Measurements from ENCODE around the gene GPATCH4. TPM values are rescaled to one million over a fixed set of nuclear protein-coding genes. Genes with fewer than 3 reads are reported as not detected.

The GPATCH4 gene
- total RNA-seq, 1 experiment from 2014 or later = 39.4 TPM

GRCh38 chr1:156601892-156602291 is 613 bp upstream of the GPATCH4 start:
- TF ChIP-seq JUND (IDR thresholded peaks at IDR 0.05) (no peak), TCF7L2 (IDR thresholded peaks at IDR 0.05; ENCODE audit: borderline replicate concordance, extremely low read depth, insufficient read depth, insufficient read length) (peak; percentile 50), SP1 (IDR thresholded peaks at IDR 0.05; ENCODE audit: low read depth) (no peak)
- ChIA-PET CTCF (interaction anchor here (0.8 to 1.7 kb wide), 5 partner anchors 9 to 295 kb away, joined by 3 to 7 read pairs (median 4); partner anchors contain the start of genes NAXE and PRCC), RAD21 (ENCODE audit: low non-redundant PET in 1 of 2, low total read pairs in 2 of 2, uncharacterized antibody in 2 of 2, unreplicated experiment in 2 of 2) (no interaction called here), POLR2A (interaction anchor here (0.8 to 1.4 kb wide), 2 partner anchors 15 to 17 kb away, joined by 3 read pairs; partner anchors contain the start of gene HAPLN2)
- intact Hi-C loops (cut with micrococcal nuclease) = loop anchor here (1.0 kb wide), 1 partner anchor 146 kb away; no protein-coding TSS in a partner anchor
- H2AFZ ChIP-seq (ENCODE audit: low read depth, low read length, poor library complexity, severe bottlenecking) = peak overlapping the region; percentile 60
- peaks cover 54% of the 10 kb centered on the region for H3K79me2 ChIP-seq (ENCODE audit: insufficient read depth, low read length)
- peak; percentile 46 for ATAC-seq
- no peak for DNase-seq (ENCODE audit: low read depth, low spot score)
- H3K27ac ChIP-seq (ENCODE audit: low read depth, low read length) = peak overlapping the region; percentile 75
- H4K20me1 ChIP-seq (ENCODE audit: insufficient read depth) = no peaks in the 10 kb centered on the region
- BruUV-seq (replicated peaks) = no TSS peak
- peak overlapping the region; percentile 97 for H3K9ac ChIP-seq (ENCODE audit: low read length)
- peaks cover 11 to 29% of the 10 kb centered on the region in 2 experiments for H3K4me1 ChIP-seq (ENCODE audit: control insufficient read depth in 1 of 2, insufficient read depth in 2 of 2, low read length in 2 of 2)
- H3K9me3 ChIP-seq (ENCODE audit: control insufficient read depth in 1 of 2, insufficient read depth in 1 of 2, low read depth in 1 of 2, low read length in 2 of 2) = no peaks in the 10 kb centered on the region
- peak overlapping the region; percentile 70 to 88 for H3K4me3 ChIP-seq (replicated peaks in 1 of 2; ENCODE audit: low read depth in 1 of 2, low read length in 2 of 2)
- peak overlapping the region; percentile 87 for H3K4me2 ChIP-seq (ENCODE audit: low read length)
- no peaks in the 10 kb centered on the region for H3K9me2 ChIP-seq (ENCODE audit: insufficient read depth)
- H3K36me3 ChIP-seq (ENCODE audit: control insufficient read depth in 1 of 2, insufficient read depth in 2 of 2, low read length in 2 of 2) = peaks cover 10 to 23% of the 10 kb centered on the region in 2 experiments; a peak in 3 of 4 replicates
- no peaks in the 10 kb centered on the region for H3K27me3 ChIP-seq (ENCODE audit: insufficient read depth, low read length)

GRCh38 chr1:156600733-156601121 is 552 bp downstream of the GPATCH4 start:
- intact Hi-C loops (cut with micrococcal nuclease) = no loop called here
- H3K4me1 ChIP-seq (ENCODE audit: control insufficient read depth in 1 of 2, insufficient read depth in 2 of 2, low read length in 2 of 2) = peaks cover 11 to 29% of the 10 kb centered on the region in 2 experiments
- H3K9ac ChIP-seq (ENCODE audit: low read length) = peak overlapping the region; percentile 97
- CTCF ChIA-PET = no interaction called here
- peak overlapping the region; percentile 75 for H3K27ac ChIP-seq (ENCODE audit: low read depth, low read length)
- ATAC-seq (no peak), DNase-seq (ENCODE audit: low read depth, low spot score) (no peak)
- no peak overlapping the region for H2AFZ ChIP-seq (ENCODE audit: low read depth, low read length, poor library complexity, severe bottlenecking)
- no peaks in the 10 kb centered on the region for H3K9me3 ChIP-seq (ENCODE audit: control insufficient read depth in 1 of 2, insufficient read depth in 1 of 2, low read depth in 1 of 2, low read length in 2 of 2)
- RAD21 ChIA-PET (ENCODE audit: low non-redundant PET in 1 of 2, low total read pairs in 2 of 2, uncharacterized antibody in 2 of 2, unreplicated experiment in 2 of 2) = no interaction called here
- POLR2A ChIA-PET = interaction anchor here (1.4 kb wide), 1 partner anchor 14 kb away, joined by 3 read pairs; no protein-coding TSS in a partner anchor
- no peak for TF ChIP-seq JUND (IDR thresholded peaks at IDR 0.05)
- TF ChIP-seq CTCF (IDR thresholded peaks at IDR 0.05 in 2 of 3, conservative IDR thresholded peaks at IDR 0.05 in 1 of 3; ENCODE audit: borderline replicate concordance in 1 of 3, insufficient read depth in 1 of 3, low read depth in 2 of 3, low read length in 2 of 3) = no peak
- no peak for TF ChIP-seq SP1 (IDR thresholded peaks at IDR 0.05; ENCODE audit: low read depth)
- TF ChIP-seq, protein P1, sequence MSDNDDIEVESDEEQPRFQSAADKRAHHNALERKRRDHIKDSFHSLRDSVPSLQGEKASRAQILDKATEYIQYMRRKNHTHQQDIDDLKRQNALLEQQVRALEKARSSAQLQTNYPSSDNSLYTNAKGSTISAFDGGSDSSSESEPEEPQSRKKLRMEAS (IDR thresholded peaks at IDR 0.05) = no peak
- TF ChIP-seq SIN3A (IDR thresholded peaks at IDR 0.05; ENCODE audit: low read depth) = no peak
- H3K4me3 ChIP-seq (replicated peaks in 1 of 2; ENCODE audit: low read depth in 1 of 2, low read length in 2 of 2) = peak overlapping the region; percentile 70 to 88
- peaks cover 58% of the 10 kb centered on the region for H3K79me2 ChIP-seq (ENCODE audit: insufficient read depth, low read length)
- H3K36me3 ChIP-seq (ENCODE audit: control insufficient read depth in 1 of 2, insufficient read depth in 2 of 2, low read length in 2 of 2) = peaks cover 18 to 34% of the 10 kb centered on the region in 2 experiments; a peak in 3 of 4 replicates
- peak overlapping the region; percentile 87 for H3K4me2 ChIP-seq (ENCODE audit: low read length)
- no peaks in the 10 kb centered on the region for H3K27me3 ChIP-seq (ENCODE audit: insufficient read depth, low read length)
- H3K9me2 ChIP-seq (ENCODE audit: insufficient read depth) = no peaks in the 10 kb centered on the region
- H4K20me1 ChIP-seq (ENCODE audit: insufficient read depth) = no peaks in the 10 kb centered on the region
- BruUV-seq (replicated peaks) = TSS peak; percentile 66

Measured in HCT116 (cell line).